ENCODE data around the gene NR1D1.

DNA sequence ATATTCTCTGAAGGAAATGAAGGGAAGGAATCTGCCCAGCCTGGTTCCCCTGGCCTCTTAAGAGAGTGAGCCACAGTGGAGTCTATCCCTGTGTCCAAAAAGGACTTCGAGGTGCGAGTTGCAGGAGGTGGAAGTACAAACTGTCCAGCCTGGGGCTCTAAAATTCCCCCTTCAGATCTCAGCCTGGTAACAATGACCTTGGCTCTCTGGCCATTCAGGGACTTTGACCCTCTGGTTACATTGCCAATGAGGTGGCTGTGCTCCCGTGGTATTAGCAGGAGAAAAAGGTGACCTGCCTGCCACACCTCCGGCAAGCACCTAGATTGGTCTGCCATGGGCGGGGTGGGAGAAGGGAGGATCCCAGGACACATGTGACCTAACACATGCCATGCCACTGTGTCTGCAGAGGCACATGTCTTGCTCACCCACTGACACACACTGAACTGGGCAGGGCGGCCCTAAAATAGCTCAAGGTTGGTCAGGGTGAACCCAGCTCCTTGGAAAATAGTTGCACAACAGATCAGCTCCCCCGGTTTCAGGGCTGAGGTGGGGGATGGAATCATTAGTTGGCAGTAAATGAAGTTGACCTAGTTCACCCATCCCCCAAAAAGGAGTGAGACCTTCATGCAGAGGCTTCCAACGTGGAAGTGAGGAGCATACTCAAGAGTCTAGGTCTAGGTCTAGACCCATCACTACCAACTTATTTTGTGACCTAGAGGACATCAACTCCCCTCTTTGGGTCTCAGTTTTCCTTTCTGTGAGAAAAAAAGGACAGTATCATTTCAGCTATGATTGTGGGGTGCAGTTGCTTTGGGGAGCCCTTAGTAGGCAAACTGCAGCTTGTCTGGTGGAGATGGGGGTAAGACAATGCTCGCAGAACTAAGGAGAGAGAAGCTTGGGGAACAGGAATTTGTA is 2.2 kb downstream of the NR1D1 start:
- no peak for TF ChIP-seq ZNF274 (IDR thresholded peaks at IDR 0.05; ENCODE audit: low read depth, low read length)
- TF ChIP-seq SUZ12 (IDR thresholded peaks at IDR 0.05; ENCODE audit: extremely low read depth, insufficient read depth, insufficient read length): no peak
